ENCODE measurements around the gene KIF4A. TPM values are rescaled to one million over a fixed set of nuclear protein-coding genes. Genes with fewer than 3 reads are reported as not detected.
"Not testable (repeated sequence)": the region's sequence is repeated elsewhere in the genome, so short reads cannot be mapped to it uniquely, and the experiment has no call there.

KIF4A gene
- total RNA-seq, 1 experiment from 2014 or later = 36.2 TPM

DNA sequence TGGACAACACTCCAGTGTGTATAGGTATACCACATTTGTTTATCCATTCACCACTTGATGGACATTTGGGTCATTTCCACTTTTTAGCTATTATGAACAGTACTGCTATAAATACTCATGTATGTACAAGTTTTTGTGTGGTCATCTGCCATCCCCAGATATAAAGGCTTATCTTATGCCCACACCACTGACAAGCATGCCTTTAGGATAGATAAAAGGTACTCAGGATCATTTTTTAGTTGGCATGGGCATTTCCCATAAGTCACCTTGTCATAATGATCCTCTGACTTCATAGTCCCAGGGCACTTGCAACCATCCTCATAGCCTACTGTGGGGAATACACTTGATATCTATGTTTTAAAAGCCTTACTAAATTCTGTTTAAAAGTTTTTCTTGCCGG lies 49.2 kb upstream of the KIF4A start:
- no peaks in the 10 kb centered on the region for H3K9me3 Mint-ChIP-seq
- TF ChIP-seq NFE2L1 (CRISPR knock-in tag; IDR thresholded peaks at IDR 0.05) (no peak), JUN (CRISPR knock-in tag; IDR thresholded peaks at IDR 0.05) (no peak), TEAD1 (CRISPR knock-in tag; IDR thresholded peaks at IDR 0.05) (no peak), FOXK1 (CRISPR knock-in tag; IDR thresholded peaks at IDR 0.05) (no peak), ZNF317 (CRISPR knock-in tag; IDR thresholded peaks at IDR 0.05; ENCODE audit: borderline replicate concordance, low read depth) (no peak)
- TF ChIP-seq, protein P1, sequence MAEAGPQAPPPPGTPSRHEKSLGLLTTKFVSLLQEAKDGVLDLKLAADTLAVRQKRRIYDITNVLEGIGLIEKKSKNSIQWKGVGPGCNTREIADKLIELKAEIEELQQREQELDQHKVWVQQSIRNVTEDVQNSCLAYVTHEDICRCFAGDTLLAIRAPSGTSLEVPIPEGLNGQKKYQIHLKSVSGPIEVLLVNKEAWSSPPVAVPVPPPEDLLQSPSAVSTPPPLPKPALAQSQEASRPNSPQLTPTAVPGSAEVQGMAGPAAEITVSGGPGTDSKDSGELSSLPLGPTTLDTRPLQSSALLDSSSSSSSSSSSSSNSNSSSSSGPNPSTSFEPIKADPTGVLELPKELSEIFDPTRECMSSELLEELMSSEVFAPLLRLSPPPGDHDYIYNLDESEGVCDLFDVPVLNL (CRISPR knock-in tag; IDR thresholded peaks at IDR 0.05; ENCODE audit: borderline replicate concordance, low read depth) = no peak
- ChIA-PET POLR2A (no interaction called here), CTCF (no interaction called here)
- ATAC-seq (no peak), DNase-seq (ENCODE audit: low spot score) (no peak)
- no peaks in the 10 kb centered on the region for H3K36me3 Mint-ChIP-seq
- H3K27me3 Mint-ChIP-seq (ENCODE audit: low read depth) = no peaks in the 10 kb centered on the region
- no peak overlapping the region for H3K4me3 Mint-ChIP-seq
- no peak overlapping the region for H3K27ac Mint-ChIP-seq
- H3K4me1 Mint-ChIP-seq = peaks cover 13% of the 10 kb centered on the region

GRCh38 chrX:70241501-70241900 lies 48.4 kb upstream of the KIF4A start:
- DNase-seq (ENCODE audit: low spot score) = no peak
- ATAC-seq = no peak
- Mint-ChIP-seq H3K27ac (no peak overlapping the region), H3K4me3 (no peak overlapping the region), H3K9me3 (no peaks in the 10 kb centered on the region), H3K27me3 (ENCODE audit: low read depth) (no peaks in the 10 kb centered on the region), H3K4me1 (peaks cover 13% of the 10 kb centered on the region), H3K36me3 (no peaks in the 10 kb centered on the region)
- TF ChIP-seq, protein P2, sequence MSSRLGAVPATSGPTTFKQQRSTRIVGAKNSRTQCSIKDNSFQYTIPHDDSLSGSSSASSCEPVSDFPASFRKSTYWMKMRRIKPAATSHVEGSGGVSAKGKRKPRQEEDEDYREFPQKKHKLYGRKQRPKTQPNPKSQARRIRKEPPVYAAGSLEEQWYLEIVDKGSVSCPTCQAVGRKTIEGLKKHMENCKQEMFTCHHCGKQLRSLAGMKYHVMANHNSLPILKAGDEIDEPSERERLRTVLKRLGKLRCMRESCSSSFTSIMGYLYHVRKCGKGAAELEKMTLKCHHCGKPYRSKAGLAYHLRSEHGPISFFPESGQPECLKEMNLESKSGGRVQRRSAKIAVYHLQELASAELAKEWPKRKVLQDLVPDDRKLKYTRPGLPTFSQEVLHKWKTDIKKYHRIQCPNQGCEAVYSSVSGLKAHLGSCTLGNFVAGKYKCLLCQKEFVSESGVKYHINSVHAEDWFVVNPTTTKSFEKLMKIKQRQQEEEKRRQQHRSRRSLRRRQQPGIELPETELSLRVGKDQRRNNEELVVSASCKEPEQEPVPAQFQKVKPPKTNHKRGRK (CRISPR knock-in tag; IDR thresholded peaks at IDR 0.05; ENCODE audit: borderline replicate concordance) = no peak
- TF ChIP-seq USF1 (CRISPR knock-in tag; IDR thresholded peaks at IDR 0.05) (no peak), GRHL2 (CRISPR knock-in tag; IDR thresholded peaks at IDR 0.05; ENCODE audit: insufficient replicate concordance, severe bottlenecking) (no peak)
- CTCF ChIA-PET = no interaction called here
- POLR2A ChIA-PET = no interaction called here

- CTCF ChIA-PET, H3K4me3 Mint-ChIP-seq, ATAC-seq: not testable (repeated sequence)
These were observed 46.3 kb upstream of the KIF4A start for GRCh38 chrX:70243601-70244000.

DNA sequence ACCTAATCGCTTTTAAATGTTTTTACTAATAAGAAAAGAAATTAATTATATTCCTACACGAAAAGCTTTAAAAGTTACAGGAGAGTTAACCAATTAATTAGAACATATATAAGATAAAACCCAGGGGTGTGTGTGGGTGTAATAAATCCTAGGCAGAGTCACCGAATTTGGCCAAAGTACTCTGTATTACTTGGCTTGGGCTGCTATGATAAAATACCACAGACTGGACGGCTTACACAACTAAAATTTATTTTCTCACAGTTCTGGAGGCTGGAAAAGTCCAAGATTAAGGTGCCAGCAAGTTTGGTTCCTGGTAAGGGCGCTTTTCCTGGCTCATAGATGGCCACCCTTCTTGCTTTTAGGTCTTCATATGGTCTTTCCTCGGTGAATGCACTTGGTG lies 45.0 kb upstream of the KIF4A start:
- Mint-ChIP-seq H3K4me3 (no peak overlapping the region), H3K27me3 (ENCODE audit: low read depth) (no peaks in the 10 kb centered on the region), H3K36me3 (no peaks in the 10 kb centered on the region), H3K4me1 (peaks cover 13% of the 10 kb centered on the region), H3K27ac (no peak overlapping the region), H3K9me3 (no peaks in the 10 kb centered on the region)
- POLR2A ChIA-PET = no interaction called here
- ATAC-seq = no peak
- no peak for DNase-seq (ENCODE audit: low spot score)
- CTCF ChIA-PET = no interaction called here
- TF ChIP-seq, protein P3, sequence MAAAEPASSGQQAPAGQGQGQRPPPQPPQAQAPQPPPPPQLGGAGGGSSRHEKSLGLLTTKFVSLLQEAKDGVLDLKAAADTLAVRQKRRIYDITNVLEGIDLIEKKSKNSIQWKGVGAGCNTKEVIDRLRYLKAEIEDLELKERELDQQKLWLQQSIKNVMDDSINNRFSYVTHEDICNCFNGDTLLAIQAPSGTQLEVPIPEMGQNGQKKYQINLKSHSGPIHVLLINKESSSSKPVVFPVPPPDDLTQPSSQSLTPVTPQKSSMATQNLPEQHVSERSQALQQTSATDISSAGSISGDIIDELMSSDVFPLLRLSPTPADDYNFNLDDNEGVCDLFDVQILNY (CRISPR knock-in tag; IDR thresholded peaks at IDR 0.05) = no peak
- TF ChIP-seq GTF2I (CRISPR knock-in tag; conservative IDR thresholded peaks at IDR 0.05) = no peak
- TF ChIP-seq, protein P4, sequence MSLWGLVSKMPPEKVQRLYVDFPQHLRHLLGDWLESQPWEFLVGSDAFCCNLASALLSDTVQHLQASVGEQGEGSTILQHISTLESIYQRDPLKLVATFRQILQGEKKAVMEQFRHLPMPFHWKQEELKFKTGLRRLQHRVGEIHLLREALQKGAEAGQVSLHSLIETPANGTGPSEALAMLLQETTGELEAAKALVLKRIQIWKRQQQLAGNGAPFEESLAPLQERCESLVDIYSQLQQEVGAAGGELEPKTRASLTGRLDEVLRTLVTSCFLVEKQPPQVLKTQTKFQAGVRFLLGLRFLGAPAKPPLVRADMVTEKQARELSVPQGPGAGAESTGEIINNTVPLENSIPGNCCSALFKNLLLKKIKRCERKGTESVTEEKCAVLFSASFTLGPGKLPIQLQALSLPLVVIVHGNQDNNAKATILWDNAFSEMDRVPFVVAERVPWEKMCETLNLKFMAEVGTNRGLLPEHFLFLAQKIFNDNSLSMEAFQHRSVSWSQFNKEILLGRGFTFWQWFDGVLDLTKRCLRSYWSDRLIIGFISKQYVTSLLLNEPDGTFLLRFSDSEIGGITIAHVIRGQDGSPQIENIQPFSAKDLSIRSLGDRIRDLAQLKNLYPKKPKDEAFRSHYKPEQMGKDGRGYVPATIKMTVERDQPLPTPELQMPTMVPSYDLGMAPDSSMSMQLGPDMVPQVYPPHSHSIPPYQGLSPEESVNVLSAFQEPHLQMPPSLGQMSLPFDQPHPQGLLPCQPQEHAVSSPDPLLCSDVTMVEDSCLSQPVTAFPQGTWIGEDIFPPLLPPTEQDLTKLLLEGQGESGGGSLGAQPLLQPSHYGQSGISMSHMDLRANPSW (CRISPR knock-in tag; conservative IDR thresholded peaks at IDR 0.05; ENCODE audit: low read depth) = no peak
- TF ChIP-seq ZNF671 (CRISPR knock-in tag; IDR thresholded peaks at IDR 0.05) = no peak
- TF ChIP-seq ESRRA (CRISPR knock-in tag; IDR thresholded peaks at IDR 0.05; ENCODE audit: borderline replicate concordance) = no peak
- no peak for TF ChIP-seq ZNF138 (CRISPR knock-in tag; conservative IDR thresholded peaks at IDR 0.05)
- TF ChIP-seq SP1 (CRISPR knock-in tag; conservative IDR thresholded peaks at IDR 0.05) = no peak
- TF ChIP-seq, protein P5, sequence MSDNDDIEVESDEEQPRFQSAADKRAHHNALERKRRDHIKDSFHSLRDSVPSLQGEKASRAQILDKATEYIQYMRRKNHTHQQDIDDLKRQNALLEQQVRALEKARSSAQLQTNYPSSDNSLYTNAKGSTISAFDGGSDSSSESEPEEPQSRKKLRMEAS (CRISPR knock-in tag; IDR thresholded peaks at IDR 0.05) = no peak
- TF ChIP-seq, protein P6, sequence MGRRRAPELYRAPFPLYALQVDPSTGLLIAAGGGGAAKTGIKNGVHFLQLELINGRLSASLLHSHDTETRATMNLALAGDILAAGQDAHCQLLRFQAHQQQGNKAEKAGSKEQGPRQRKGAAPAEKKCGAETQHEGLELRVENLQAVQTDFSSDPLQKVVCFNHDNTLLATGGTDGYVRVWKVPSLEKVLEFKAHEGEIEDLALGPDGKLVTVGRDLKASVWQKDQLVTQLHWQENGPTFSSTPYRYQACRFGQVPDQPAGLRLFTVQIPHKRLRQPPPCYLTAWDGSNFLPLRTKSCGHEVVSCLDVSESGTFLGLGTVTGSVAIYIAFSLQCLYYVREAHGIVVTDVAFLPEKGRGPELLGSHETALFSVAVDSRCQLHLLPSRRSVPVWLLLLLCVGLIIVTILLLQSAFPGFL (CRISPR knock-in tag; IDR thresholded peaks at IDR 0.05; ENCODE audit: borderline replicate concordance) = no peak
- TF ChIP-seq ZNF416 (CRISPR knock-in tag; IDR thresholded peaks at IDR 0.05) = no peak
- no peak for TF ChIP-seq NR2C2 (CRISPR knock-in tag; IDR thresholded peaks at IDR 0.05)

More at GRCh38 chrX:70243601-70244000, 46.3 kb upstream of the KIF4A start:
- H3K9me3 Mint-ChIP-seq; H3K27me3 Mint-ChIP-seq (ENCODE audit: low read depth); H3K27ac Mint-ChIP-seq; H3K36me3 Mint-ChIP-seq; DNase-seq (ENCODE audit: low spot score); POLR2A ChIA-PET: not testable (repeated sequence)
- peaks cover 13% of the 10 kb centered on the region for H3K4me1 Mint-ChIP-seq
